Caki2 (cell line): ENCODE data around the gene ZBTB26. TPM values are rescaled to one million over a fixed set of nuclear protein-coding genes. Genes with fewer than 3 reads are reported as not detected.

Experiments used
- total RNA-seq: library from RNA; depleted of rRNA; stranded (reverse); fragments of >200 nt; shearing (Covaris generic); gene quantifications from 2 replicates; pipeline ENCODE4 v1.2.3, GENCODE V29; 2014; ENCODE audit warnings: low replicate concordance; rRNA removed

ZBTB26 gene
- total RNA-seq, 1 experiment from 2014 or later, result 0.17 TPM

Other genes with a start within 250 kb of the ZBTB26 start
- gene OR1L4, start 207.5 kb downstream of the ZBTB26 start, total RNA-seq, result not detected in 2 replicates
- not detected in 2 replicates for gene OR1L6, start 189.2 kb downstream of the ZBTB26 start, total RNA-seq
- not detected in 2 replicates for gene OR5C1, start 142.6 kb downstream of the ZBTB26 start, total RNA-seq
- not detected in 2 replicates for gene OR1K1, start 131.4 kb downstream of the ZBTB26 start, total RNA-seq
- 30.1 and 31.8 TPM in 2 replicates for gene PDCL, start 102.9 kb downstream of the ZBTB26 start, total RNA-seq
- 9.8 and 26.6 TPM in 2 replicates for gene RC3H2, start 26.2 kb downstream of the ZBTB26 start, total RNA-seq
- 2.3 and 6.1 TPM in 2 replicates for gene ZBTB6, start 18.2 kb downstream of the ZBTB26 start, total RNA-seq
- 8.3 and 13.6 TPM in 2 replicates for gene RABGAP1, start 9.5 kb upstream of the ZBTB26 start, total RNA-seq
- not detected in 2 replicates for gene GPR21, start 102.2 kb upstream of the ZBTB26 start, total RNA-seq